Hepatocyte (in vitro differentiated cells): ENCODE results near the gene ACRV1. TPM values are rescaled to one million over a fixed set of nuclear protein-coding genes. Genes with fewer than 3 reads are reported as not detected.

Source experiments
- DNase-seq: peaks from one replicate; pipeline ENCODE4 v3.0.0-alpha.2; 2016; ENCODE audit warnings: low spot score
- H2AFZ ChIP-seq: fragments of 200-600 bp; sonication (generic); 2 replicates; pipeline ENCODE4 v1.6.0; 2016; ENCODE audit warnings: antibody characterized with exemption, mild to moderate bottlenecking
- H3K27ac ChIP-seq: fragments of 200-600 bp; sonication (generic); 2 replicates; pipeline ENCODE4 v1.5.1; 2016; ENCODE audit warnings: mild to moderate bottlenecking
- H3K27me3 ChIP-seq: fragments of 200-600 bp; sonication (generic); 2 replicates; pipeline ENCODE4 v1.6.1; 2016
- H3K36me3 ChIP-seq: fragments of 200-600 bp; sonication (generic); replicated peaks from 2 replicates; pipeline ENCODE4 v1.5.1; 2016; ENCODE audit warnings: low read depth; ENCODE audit not compliant: insufficient read depth
- H3K4me1 ChIP-seq: fragments of 200-600 bp; sonication (generic); 2 replicates; pipeline ENCODE4 v1.5.1; 2016; ENCODE audit warnings: mild to moderate bottlenecking, moderate library complexity; ENCODE audit not compliant: insufficient read depth
- H3K4me2 ChIP-seq: fragments of 200-600 bp; sonication (generic); 2 replicates; pipeline ENCODE4 v1.6.0; 2016
- H3K4me3 ChIP-seq: fragments of 200-600 bp; sonication (generic); 2 replicates; pipeline ENCODE4 v1.5.1; 2016; ENCODE audit warnings: mild to moderate bottlenecking
- H3K79me2 ChIP-seq: fragments of 200-600 bp; sonication (generic); 2 replicates; pipeline ENCODE4 v1.6.0; 2017; ENCODE audit warnings: mild to moderate bottlenecking
- H3K9me2 ChIP-seq: fragments of 200-600 bp; sonication (generic); replicated peaks from 2 replicates; pipeline ENCODE4 v1.6.0; 2017; ENCODE audit warnings: mild to moderate bottlenecking; ENCODE audit not compliant: insufficient read depth
- H3K9me3 ChIP-seq: fragments of 200-600 bp; sonication (generic); 2 replicates; pipeline ENCODE4 v1.5.1; 2016; ENCODE audit warnings: low read depth, mild to moderate bottlenecking
- H4K20me1 ChIP-seq: fragments of 200-600 bp; sonication (generic); 2 replicates; pipeline ENCODE4 v1.6.0; 2016; ENCODE audit warnings: mild to moderate bottlenecking; ENCODE audit not compliant: insufficient read depth, poor library complexity, severe bottlenecking
- EZH2 ChIP-seq: fragments of 200-600 bp; sonication (generic); IDR thresholded peaks from 2 replicates; pipeline ENCODE4 v1.6.1; 2016; ENCODE audit warnings: antibody characterized with exemption, mild to moderate bottlenecking, borderline replicate concordance
- EZH2phosphoT487 ChIP-seq: fragments of 200-600 bp; sonication (generic); IDR thresholded peaks from one replicate; pipeline ENCODE4 v1.6.1; 2018; ENCODE audit warnings: antibody characterized with exemption, mild to moderate bottlenecking, low read depth, moderate library complexity; ENCODE audit not compliant: unreplicated experiment, severe bottlenecking
- WGBS: methylation state at CpG from one replicate; pipeline ENCODE4 v1.1.6; 2016; ENCODE audit warnings: low lambda C conversion rate; ENCODE audit errors: missing lambda C conversion rate; 5-methylcytosine and 5-hydroxymethylcytosine counted together
- polyA plus RNA-seq: library from polyadenylated mRNA; unstranded; fragments of >200 nt; fragmentation: Nextera tagmentation; extraction: Ambion mirVana; gene quantifications from 2 replicates; pipeline ENCODE4 v1.2.1, GENCODE V29; 2016
- total RNA-seq: library from RNA; depleted of rRNA; stranded (reverse); fragments of >200 nt; gene quantifications from 2 replicates; pipeline ENCODE4 v1.2.3, GENCODE V29; 2014
- TF ChIP-seq, protein P1 (sequence below): fragments of 200-600 bp; sonication (generic); IDR thresholded peaks from 2 replicates; pipeline ENCODE4 v1.5.1; 2016; ENCODE audit warnings: antibody characterized with exemption, mild to moderate bottlenecking; ENCODE audit not compliant: poor library complexity

The ACRV1 gene
- total and polyA plus RNA-seq, 2 experiments from 2014 or later: 0.08 TPM; not detected in 1

DNA sequence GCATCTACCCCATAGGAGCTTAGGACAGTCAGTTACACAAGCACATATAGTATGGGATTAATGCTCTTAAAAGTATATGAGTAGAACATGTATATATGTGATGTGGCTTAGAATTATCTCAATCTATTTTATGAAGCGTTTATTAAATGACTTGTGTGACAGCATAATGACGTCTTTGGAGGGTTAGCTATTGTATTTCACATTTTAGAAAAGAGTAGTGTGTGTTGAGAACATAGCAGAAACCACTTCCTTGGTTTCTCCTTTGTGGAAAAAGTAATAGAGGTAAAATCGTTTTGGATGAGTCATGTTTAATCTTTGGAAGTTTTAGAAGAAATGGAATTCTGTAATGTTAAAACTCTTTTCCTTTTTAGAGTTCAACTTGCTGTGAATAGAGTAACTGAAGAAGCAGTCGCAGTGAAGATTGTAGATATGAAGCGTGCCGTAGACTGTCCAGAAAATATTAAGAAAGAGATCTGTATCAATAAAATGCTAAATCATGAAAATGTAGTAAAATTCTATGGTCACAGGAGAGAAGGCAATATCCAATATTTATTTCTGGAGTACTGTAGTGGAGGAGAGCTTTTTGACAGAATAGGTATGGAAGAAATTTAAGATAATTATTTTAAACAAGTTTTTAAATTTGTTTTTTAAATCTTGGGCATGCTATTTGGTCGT is 53.3 kb downstream of the ACRV1 start:
- H3K27ac ChIP-seq: peak overlapping the region; percentile 100
- 67% methylated on average over 7 of the region's 7 CpGs for WGBS
- no peaks in the 10 kb centered on the region for H3K36me3 ChIP-seq
- H3K4me1 ChIP-seq: peaks cover 7% of the 10 kb centered on the region
- H3K4me2 ChIP-seq: peak overlapping the region; percentile 90
- TF ChIP-seq EZH2: no peak
- TF ChIP-seq, protein P1, sequence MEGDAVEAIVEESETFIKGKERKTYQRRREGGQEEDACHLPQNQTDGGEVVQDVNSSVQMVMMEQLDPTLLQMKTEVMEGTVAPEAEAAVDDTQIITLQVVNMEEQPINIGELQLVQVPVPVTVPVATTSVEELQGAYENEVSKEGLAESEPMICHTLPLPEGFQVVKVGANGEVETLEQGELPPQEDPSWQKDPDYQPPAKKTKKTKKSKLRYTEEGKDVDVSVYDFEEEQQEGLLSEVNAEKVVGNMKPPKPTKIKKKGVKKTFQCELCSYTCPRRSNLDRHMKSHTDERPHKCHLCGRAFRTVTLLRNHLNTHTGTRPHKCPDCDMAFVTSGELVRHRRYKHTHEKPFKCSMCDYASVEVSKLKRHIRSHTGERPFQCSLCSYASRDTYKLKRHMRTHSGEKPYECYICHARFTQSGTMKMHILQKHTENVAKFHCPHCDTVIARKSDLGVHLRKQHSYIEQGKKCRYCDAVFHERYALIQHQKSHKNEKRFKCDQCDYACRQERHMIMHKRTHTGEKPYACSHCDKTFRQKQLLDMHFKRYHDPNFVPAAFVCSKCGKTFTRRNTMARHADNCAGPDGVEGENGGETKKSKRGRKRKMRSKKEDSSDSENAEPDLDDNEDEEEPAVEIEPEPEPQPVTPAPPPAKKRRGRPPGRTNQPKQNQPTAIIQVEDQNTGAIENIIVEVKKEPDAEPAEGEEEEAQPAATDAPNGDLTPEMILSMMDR: no peak
- no peak for TF ChIP-seq EZH2phosphoT487
- no peaks in the 10 kb centered on the region for H3K9me2 ChIP-seq
- no peaks in the 10 kb centered on the region for H4K20me1 ChIP-seq
- H3K79me2 ChIP-seq: peaks cover 17% of the 10 kb centered on the region
- H3K4me3 ChIP-seq: peak overlapping the region; percentile 86
- DNase-seq: no peak
- no peaks in the 10 kb centered on the region for H3K27me3 ChIP-seq
- H2AFZ ChIP-seq: peak overlapping the region; percentile 80
- H3K9me3 ChIP-seq: no peaks in the 10 kb centered on the region

DNA sequence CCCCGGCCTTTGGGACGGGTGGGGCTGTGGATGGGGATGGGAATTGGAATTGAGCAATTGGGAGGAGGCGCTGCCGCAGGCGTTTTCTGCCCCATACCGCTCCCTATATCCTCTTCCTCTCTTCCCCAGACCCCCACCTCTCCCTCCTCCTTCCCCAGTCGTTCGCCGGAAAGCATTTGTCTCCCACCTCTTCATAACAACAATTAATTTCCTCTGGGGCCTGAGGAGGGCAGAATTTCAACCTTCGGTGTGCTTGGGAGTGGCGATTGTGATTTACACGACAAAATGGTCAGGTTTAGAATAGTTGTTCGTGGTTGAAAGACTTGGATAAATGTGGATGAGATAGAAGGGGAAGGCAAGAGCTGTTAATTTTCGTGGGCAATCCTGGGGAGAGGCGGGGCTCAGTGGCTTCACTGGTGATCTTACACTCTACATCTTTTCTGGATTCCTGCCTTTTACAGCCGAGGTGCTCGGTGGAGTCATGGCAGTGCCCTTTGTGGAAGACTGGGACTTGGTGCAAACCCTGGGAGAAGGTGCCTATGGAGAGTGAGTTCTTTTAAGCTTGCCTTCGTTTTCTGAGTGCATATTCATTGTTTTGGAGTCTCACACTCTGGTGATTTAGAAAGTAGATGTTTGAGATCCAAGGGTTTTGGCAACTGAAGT is 54.2 kb downstream of the ACRV1 start:
- DNase-seq: peak; percentile 64
- Histone ChIP-seq H3K4me3 (peak overlapping the region; percentile 86), H2AFZ (peak overlapping the region; percentile 80), H3K9me2 (no peaks in the 10 kb centered on the region), H3K4me1 (peaks cover 7% of the 10 kb centered on the region), H3K9me3 (no peaks in the 10 kb centered on the region), H3K27me3 (no peaks in the 10 kb centered on the region), H3K4me2 (peak overlapping the region; percentile 90), H4K20me1 (no peaks in the 10 kb centered on the region), H3K36me3 (no peaks in the 10 kb centered on the region), H3K79me2 (peaks cover 17% of the 10 kb centered on the region), H3K27ac (peak overlapping the region; percentile 100)
- TF ChIP-seq EZH2 (no peak), EZH2phosphoT487 (no peak)
- TF ChIP-seq, protein P1: peak; percentile 35
- WGBS: 2% methylated on average over 12 of the region's 18 CpGs

DNA sequence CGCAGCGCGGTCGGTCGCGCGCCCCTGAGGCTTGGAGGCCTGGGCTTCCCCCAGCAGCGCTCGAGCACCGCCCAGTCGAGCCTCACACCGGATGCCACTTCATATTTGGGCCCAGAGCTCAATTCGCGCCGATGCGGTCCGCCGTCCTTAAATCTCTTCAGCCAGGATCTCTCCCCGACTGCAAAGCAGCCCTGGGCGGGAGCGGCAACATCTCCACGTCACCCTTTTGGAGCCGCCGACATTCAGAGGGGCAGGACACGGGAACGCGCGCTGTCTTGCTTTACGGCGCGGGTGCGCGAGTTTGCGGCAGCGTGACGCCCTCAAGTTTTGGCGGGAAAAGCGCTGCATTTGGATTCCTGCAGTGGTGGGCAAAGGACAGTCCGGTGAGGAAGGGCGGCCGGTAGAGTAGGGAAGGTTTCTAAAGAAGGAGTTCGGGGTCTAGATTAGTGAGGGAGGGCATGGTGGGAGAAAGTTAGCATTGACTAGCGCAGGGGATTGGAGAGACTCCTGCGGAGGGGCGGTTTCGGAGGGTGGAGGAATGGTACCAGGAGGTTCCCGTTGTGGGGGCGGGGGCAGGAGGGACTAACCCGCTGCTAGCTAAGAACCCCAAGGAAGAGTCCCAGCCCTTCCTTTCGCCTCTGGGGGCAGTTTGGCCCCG is 54.9 kb downstream of the ACRV1 start:
- Histone ChIP-seq H3K4me3 (peak overlapping the region; percentile 86), H3K4me2 (peak overlapping the region; percentile 90), H3K4me1 (peaks cover 7% of the 10 kb centered on the region), H3K36me3 (no peaks in the 10 kb centered on the region), H3K27me3 (no peaks in the 10 kb centered on the region), H2AFZ (peak overlapping the region; percentile 80), H3K9me2 (no peaks in the 10 kb centered on the region), H3K27ac (peak overlapping the region; percentile 100), H4K20me1 (no peaks in the 10 kb centered on the region), H3K9me3 (no peaks in the 10 kb centered on the region), H3K79me2 (peaks cover 17% of the 10 kb centered on the region)
- 0% methylated on average over 43 of the region's 51 CpGs for WGBS
- no peak for TF ChIP-seq EZH2phosphoT487
- TF ChIP-seq, protein P1: no peak
- no peak for TF ChIP-seq EZH2
- DNase-seq: peak; percentile 92
